ENCODE measurements around the gene TMEM198. TPM values are rescaled to one million over a fixed set of nuclear protein-coding genes. Genes with fewer than 3 reads are reported as not detected.

Gene TMEM198
- total and polyA plus RNA-seq, 2 experiments from 2014 or later: 8.0 to 10.4 TPM

GRCh38 chr2:219595256-219595655, 51.4 kb downstream of the TMEM198 start:
- Histone ChIP-seq H3K79me2 (peaks cover 6% of the 10 kb centered on the region), H2AFZ (peak overlapping the region; percentile 5), H3K27ac (peak overlapping the region; percentile 97), H4K20me1 (ENCODE audit: insufficient read depth, poor library complexity, severe bottlenecking) (no peaks in the 10 kb centered on the region), H3K4me2 (peak overlapping the region; percentile 61), H3K4me1 (ENCODE audit: insufficient read depth) (peaks cover 18% of the 10 kb centered on the region), H3K9me2 (replicated peaks; ENCODE audit: insufficient read depth) (no peaks in the 10 kb centered on the region), H3K27me3 (no peaks in the 10 kb centered on the region), H3K36me3 (replicated peaks; ENCODE audit: insufficient read depth, low read depth) (no peaks in the 10 kb centered on the region), H3K4me3 (no peak overlapping the region), H3K9me3 (ENCODE audit: low read depth) (no peaks in the 10 kb centered on the region)
- no peak for TF ChIP-seq EZH2 (IDR thresholded peaks at IDR 0.05; ENCODE audit: borderline replicate concordance)
- no peak for TF ChIP-seq CTCF (IDR thresholded peaks at IDR 0.05; ENCODE audit: poor library complexity)
- TF ChIP-seq EZH2phosphoT487 (IDR thresholded peaks at IDR 0.05; ENCODE audit: low read depth, severe bottlenecking, unreplicated experiment): no peak
- 49% methylated on average over 3 of the region's 3 CpGs for WGBS (ENCODE audit: low lambda C conversion rate, missing lambda C conversion rate)
- peak; percentile 68 for DNase-seq (ENCODE audit: low spot score)

GRCh38 chr2:219596954-219597551, 53.2 kb downstream of the TMEM198 start:
- H3K9me2 ChIP-seq (replicated peaks; ENCODE audit: insufficient read depth): no peaks in the 10 kb centered on the region
- no peaks in the 10 kb centered on the region for H3K27me3 ChIP-seq
- H3K79me2 ChIP-seq: peaks cover 6% of the 10 kb centered on the region
- H3K4me2 ChIP-seq: peak overlapping the region; percentile 71
- 8% methylated on average over 19 of the region's 19 CpGs for WGBS (ENCODE audit: low lambda C conversion rate, missing lambda C conversion rate)
- no peaks in the 10 kb centered on the region for H3K36me3 ChIP-seq (replicated peaks; ENCODE audit: insufficient read depth, low read depth)
- H3K4me1 ChIP-seq (ENCODE audit: insufficient read depth): peaks cover 18% of the 10 kb centered on the region
- H3K9me3 ChIP-seq (ENCODE audit: low read depth): no peaks in the 10 kb centered on the region
- peak overlapping the region; percentile 97 for H3K27ac ChIP-seq
- no peaks in the 10 kb centered on the region for H4K20me1 ChIP-seq (ENCODE audit: insufficient read depth, poor library complexity, severe bottlenecking)
- DNase-seq (ENCODE audit: low spot score): peak; percentile 37
- peak overlapping the region; percentile 50 for H3K4me3 ChIP-seq
- TF ChIP-seq EZH2 (IDR thresholded peaks at IDR 0.05; ENCODE audit: borderline replicate concordance) (no peak), EZH2phosphoT487 (IDR thresholded peaks at IDR 0.05; ENCODE audit: low read depth, severe bottlenecking, unreplicated experiment) (no peak), CTCF (IDR thresholded peaks at IDR 0.05; ENCODE audit: poor library complexity) (no peak)
- peak overlapping the region; percentile 29 for H2AFZ ChIP-seq

GRCh38 chr2:219597552-219598307, 53.9 kb downstream of the TMEM198 start, which contains the start of gene STK11IP:
STK11IP (plus strand) TSS chr2:219597857; CDS start chr2:219598120, 263 bp downstream.
- Histone ChIP-seq H3K27me3 (no peaks in the 10 kb centered on the region), H4K20me1 (ENCODE audit: insufficient read depth, poor library complexity, severe bottlenecking) (no peaks in the 10 kb centered on the region), H2AFZ (peak within 1 kb of the TSS; percentile 47), H3K36me3 (replicated peaks; ENCODE audit: insufficient read depth, low read depth) (no peaks in the 10 kb centered on the region), H3K9me2 (replicated peaks; ENCODE audit: insufficient read depth) (no peaks in the 10 kb centered on the region), H3K4me3 (peak within 1 kb of the TSS; percentile 50), H3K9me3 (ENCODE audit: low read depth) (no peaks in the 10 kb centered on the region), H3K4me1 (ENCODE audit: insufficient read depth) (peaks cover 18% of the 10 kb centered on the region), H3K4me2 (peak within 1 kb of the TSS; percentile 77), H3K27ac (peak within 1 kb of the TSS; percentile 97), H3K79me2 (peaks cover 6% of the 10 kb centered on the region)
- TF ChIP-seq EZH2phosphoT487 (IDR thresholded peaks at IDR 0.05; ENCODE audit: low read depth, severe bottlenecking, unreplicated experiment) (no peak), CTCF (IDR thresholded peaks at IDR 0.05; ENCODE audit: poor library complexity) (no peak), EZH2 (IDR thresholded peaks at IDR 0.05; ENCODE audit: borderline replicate concordance) (no peak)
- DNase-seq (ENCODE audit: low spot score): peak; percentile 97
- under 1% methylated on average over 52 of the region's 57 CpGs for WGBS (ENCODE audit: low lambda C conversion rate, missing lambda C conversion rate)
